Posterior cingulate gyrus (tissue), 11 donors: Measurements from ENCODE around the gene PPP3CA.

Experiments used
- DNase-seq, 10 donors: peaks; one replicate each; pipeline versions ENCODE4 v3.0.0 to v3.0.0-alpha.2; 2020 to 2021; ENCODE audit warnings: mixed read lengths in 3 of 10
- intact Hi-C: fragments of 100-400 bp; cut with DNase I; formaldehyde crosslinking; loops from one replicate; pipeline ENCODE4 v1.15.1; 2023

Gene PPP3CA

DNA sequence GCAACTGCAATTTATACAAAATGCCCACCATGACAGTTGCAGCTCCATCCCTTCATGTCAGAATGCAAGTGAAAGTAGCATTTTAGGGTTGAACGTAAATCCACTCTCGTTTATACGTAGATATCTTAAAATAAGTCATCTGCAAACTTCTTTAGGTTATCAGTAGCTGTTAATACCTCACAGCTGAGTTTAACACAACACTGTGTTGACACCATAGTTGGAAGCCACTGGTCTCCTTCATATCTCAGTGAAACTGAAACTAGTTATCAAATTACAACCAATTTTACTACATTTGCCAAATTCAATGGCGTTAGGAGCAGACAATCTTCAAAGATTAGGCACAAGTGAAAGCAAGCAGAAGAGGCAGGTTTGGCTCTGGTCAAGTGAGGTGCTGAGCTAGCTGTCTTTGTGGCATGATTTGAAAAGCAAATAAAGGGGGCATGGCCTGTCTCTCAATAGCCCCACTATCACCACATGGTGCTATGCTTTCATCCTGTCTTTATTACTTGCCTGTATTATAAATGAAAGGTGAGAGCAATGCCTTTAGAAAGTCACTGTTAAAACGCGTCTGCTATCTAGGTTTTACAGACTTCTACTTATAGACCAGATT is 12.3 kb downstream of the PPP3CA start:
- DNase-seq, result no peak
- intact Hi-C loops, result no loop called here

DNA sequence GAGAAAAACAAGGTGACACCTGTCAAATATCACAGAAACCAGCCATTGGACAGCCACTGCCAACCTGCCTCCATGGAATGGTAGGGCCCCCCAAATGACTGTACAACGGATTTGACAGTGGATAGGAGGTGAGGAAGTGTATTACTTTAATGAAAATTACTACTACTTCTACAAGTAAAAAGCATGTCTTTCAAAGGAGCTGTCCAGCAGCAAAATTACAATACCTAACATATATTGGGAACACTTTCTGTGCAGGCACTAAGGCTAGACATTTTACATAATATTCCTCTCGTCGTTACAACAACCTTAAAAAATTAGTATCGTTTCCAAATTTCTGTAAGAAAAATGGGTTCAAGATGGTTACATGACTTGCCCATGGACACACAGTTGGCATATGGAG is 14.9 kb downstream of the PPP3CA start:
- intact Hi-C loops, result no loop called here

GRCh38 chr4:101331017-101331416 is 16.3 kb downstream of the PPP3CA start:
- intact Hi-C loops, result no loop called here
- DNase-seq, result no peak

More for the DNA sequence above, 14.9 kb downstream of the PPP3CA start:
- DNase-seq, result no peak

- intact Hi-C loops, result no loop called here
- DNase-seq, result no peak
Observed at GRCh38 chr4:101329592-101329991, 17.7 kb downstream of the PPP3CA start.

- intact Hi-C loops, result no loop called here
- no peak for DNase-seq
Observed at GRCh38 chr4:101328063-101328602, 19.2 kb downstream of the PPP3CA start.

DNA sequence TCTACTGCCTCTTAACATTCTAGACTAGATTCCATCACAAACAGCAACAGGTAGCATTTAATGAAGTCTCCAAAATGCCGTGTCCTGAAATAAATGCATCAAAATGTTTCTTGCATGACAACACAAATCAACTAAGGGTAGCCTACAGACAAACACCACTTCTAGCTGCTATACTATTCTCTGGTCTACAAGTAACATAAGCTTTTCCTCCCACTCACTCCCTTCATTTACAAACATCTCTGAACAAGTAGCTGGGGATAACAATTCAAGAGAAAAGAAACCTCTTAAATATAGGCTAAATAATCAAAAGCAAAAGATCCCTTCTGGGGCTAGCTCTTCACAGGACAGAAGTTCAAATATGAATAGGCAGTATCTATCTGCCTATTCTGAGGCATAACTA is 20.8 kb downstream of the PPP3CA start:
- DNase-seq, result no peak
- intact Hi-C loops, result no loop called here

- intact Hi-C loops, result no loop called here
Observed at GRCh38 chr4:101322743-101323142, 24.6 kb downstream of the PPP3CA start.

DNA sequence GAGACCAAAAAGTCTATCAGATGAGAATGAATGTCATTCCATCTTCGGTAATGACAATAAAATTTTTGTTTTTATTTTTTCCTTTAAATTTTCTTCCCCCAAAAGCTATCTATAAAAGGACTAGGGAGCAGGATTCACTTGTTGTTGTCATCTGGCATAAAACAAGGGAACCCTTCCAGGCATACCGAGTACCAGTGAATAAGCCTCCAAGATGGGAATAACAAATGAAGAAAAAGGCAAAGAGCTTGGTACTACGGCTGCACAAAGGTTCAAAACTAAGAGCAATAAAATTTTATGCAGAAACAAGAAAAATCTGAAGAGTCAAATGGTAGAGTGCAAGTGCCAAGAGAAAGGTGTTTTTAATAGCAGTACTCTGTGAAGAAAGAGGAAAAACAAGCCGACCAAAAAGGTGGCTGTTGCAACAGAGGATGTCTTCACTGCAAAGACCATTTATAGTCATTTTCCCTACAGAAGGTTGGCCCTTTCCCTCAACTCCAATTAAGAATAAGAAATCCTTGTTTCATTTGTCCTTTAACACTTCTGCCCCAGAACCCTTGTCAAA is 25.8 kb downstream of the PPP3CA start:
- DNase-seq, result no peak
- intact Hi-C loops, result no loop called here

More at GRCh38 chr4:101322743-101323142, 24.6 kb downstream of the PPP3CA start:
- no peak for DNase-seq

DNA sequence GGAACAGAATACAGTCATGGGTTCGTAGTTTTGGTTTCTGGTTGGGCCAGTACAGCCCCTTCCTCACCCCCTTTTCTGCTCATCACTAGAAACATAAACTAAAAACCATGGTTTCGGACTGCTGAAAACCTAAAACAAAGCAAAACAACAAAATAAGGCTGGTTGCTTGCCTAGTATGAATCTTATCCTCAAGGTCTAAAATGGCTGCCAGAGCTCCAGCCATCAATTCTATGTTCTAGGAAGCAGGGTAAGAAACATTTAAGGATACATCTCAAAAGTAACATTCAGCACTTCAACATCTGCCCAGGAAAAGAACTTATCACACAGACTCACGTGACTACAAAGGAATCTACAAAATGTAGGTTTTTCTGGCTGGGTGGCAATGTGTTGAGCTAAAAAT is 31.5 kb downstream of the PPP3CA start:
- no peak for DNase-seq
- intact Hi-C loops, result no loop called here

DNA sequence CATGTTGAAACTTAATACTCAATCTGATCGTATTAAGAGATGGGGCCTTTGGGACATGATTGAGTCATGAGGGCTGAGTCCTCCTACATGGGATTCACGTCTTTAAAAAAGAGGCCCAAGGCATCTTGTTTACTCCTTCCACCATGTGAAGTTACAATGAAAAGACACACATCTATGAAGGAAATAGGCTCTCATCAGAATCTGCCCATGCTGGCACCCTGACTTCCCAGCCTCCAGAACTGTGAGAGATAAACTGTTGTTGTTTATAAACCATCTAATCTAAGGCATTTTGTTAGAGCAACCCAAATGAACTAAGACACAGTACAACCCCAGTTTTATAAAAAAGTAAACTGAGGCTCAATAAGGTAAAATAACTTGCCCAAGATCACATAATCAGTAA is 32.3 kb downstream of the PPP3CA start:
- no peak for DNase-seq
- intact Hi-C loops, result no loop called here

DNA sequence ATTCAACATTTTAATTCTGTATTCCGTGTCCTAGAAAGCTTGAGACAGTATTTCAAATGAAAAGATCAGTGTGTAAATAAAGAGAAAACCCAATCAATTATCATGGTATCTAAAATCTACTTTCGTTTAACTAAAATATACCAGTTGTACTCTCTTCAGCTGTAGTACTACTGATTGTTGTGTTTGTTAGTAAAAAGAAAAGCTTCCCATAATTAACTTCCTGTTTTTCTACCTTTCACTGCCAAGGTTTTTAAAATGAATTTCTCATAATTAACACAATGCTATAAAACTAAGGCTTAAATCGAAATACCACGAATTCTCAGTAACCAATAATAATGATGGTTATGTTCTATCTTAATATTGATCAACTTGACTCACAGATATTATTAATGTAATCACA is 37.4 kb downstream of the PPP3CA start:
- intact Hi-C loops, result no loop called here
- DNase-seq, result no peak

DNA sequence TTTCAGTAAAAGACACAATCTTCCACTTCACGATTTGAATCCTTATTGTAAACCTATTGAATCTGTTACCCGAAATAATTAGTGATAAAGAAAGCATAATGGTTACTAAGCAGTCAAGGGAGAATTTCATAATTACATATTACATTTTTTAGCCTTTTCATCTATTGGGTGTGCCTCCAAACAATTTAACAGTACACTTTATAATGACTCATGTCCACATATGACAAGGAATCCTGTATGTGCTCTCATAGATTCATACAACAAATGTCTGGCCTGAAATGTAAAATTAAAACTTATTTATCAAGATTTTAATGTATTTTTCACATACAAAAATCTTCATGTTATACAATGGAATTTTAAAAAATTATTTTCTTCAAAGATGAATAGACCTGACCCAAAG is 39.4 kb downstream of the PPP3CA start:
- intact Hi-C loops, result no loop called here
- DNase-seq, result no peak

- intact Hi-C loops, result no loop called here
- DNase-seq, result no peak
Observed at GRCh38 chr4:101306764-101307615, 40.3 kb downstream of the PPP3CA start.

- intact Hi-C loops, result no loop called here
- DNase-seq, result no peak
Observed at GRCh38 chr4:101306225-101306624, 41.1 kb downstream of the PPP3CA start.

DNA sequence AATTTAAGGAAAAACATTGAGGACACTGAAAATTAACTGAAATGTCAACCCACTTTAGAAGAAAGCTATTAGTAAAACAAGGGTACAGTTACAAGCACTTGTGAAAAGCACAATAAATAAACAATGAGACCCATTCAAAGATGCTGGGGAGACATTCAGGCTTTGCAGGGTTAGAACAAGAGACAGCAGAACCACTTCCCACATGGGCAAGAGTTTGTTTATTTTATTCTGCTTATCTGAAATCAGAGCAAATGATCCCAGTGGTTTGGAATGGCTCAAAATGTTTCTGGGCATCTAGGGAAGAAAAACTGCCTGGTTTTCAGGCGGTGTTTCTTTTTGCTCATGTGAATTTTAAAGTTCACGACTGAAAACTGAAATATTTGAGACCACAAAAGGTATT is 42.4 kb downstream of the PPP3CA start:
- intact Hi-C loops, result no loop called here
- no peak for DNase-seq

DNA sequence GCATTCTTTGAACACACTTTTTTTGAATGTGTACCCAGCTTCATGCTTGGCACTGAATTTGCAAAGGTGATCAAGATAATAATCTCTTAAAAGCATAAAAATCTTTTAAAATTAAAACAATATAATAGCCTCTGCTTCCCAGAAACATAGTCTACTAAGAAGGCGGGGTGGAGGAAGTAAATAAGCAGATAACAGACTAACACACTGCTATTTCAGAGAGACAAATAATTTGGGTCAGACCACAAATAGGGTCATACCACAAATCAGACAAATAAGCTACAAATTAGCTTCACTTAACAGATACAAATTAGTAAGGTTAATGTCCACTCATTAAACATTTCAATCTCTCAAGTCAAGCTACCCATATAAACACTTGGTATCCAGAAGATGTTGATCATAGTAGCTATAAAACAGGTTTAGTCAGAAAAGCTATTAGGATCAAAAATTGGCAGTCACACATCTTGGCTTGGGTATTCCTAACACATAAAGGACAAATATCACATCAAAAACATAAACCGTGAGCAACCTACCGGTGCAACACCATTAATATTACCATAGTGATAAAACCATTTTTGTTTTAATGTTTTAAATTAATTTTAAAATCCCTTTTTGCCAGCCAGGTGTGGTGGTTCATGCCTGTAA is 47.3 kb downstream of the PPP3CA start:
- no peak for DNase-seq
- intact Hi-C loops, result no loop called here

- intact Hi-C loops, result no loop called here
- DNase-seq, result no peak
Observed at GRCh38 chr4:101299021-101299420, 48.3 kb downstream of the PPP3CA start.

DNA sequence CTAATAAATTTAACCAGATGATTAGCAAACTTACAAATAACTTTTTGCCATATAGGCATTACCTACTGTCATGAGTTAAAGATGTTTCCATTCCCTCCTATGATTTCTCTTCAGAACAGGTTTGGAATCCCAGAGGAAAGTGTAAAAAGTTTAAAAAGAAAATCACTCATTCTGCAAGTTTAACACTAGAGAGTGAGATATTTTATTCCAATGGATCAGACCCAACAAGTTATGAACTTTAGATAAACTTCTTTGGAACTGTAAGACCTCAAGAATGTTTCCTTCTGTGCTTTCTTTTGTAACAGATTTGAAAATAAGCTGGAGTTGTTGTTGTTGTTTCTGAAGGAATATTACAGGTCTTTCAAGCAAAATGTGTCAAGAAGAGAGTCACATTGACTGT is 51.6 kb downstream of the PPP3CA start:
- no peak for DNase-seq
- intact Hi-C loops, result no loop called here

- intact Hi-C loops, result no loop called here
- DNase-seq, result no peak
Observed at GRCh38 chr4:101294597-101294996, 52.7 kb downstream of the PPP3CA start.

DNA sequence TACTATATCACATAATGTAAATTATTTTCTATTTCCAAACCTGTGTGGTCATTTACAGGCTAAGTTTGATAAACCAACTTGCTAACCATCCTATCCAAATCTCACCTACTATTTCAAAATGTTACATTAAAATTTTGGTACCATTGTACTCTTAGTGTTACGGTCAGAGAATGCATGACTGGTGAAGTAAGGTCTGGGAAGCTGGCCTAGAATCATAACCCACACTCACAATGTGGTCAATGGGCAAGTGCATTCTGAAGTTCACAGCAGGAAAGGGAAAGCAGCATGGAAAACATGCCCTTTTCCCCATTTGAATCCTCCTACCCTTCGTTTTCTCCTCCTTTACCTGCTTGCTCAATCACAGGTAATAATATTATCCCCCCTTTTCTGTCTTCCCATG is 54.4 kb downstream of the PPP3CA start:
- intact Hi-C loops, result no loop called here
- no peak for DNase-seq

- intact Hi-C loops, result no loop called here
Observed at GRCh38 chr4:101292214-101292613, 55.1 kb downstream of the PPP3CA start.

More at GRCh38 chr4:101292214-101292613, 55.1 kb downstream of the PPP3CA start:
- no peak for DNase-seq
